Esophagus muscularis mucosa (tissue), 4 donors: Measurements from ENCODE around the gene DOCK4. TPM values are rescaled to one million over a fixed set of nuclear protein-coding genes. Genes with fewer than 3 reads are reported as not detected.

Experiments
- DNase-seq: peaks from one replicate; pipeline ENCODE4 v3.0.0-alpha.2; 2017; ENCODE audit errors: extremely low spot score
- H3K27ac ChIP-seq, 4 donors: fragments of 200-600 bp; sonication (generic); replicated peaks in 1 of 4; 1 replicate in 3 of 4; 2 replicates in 1 of 4; pipeline ENCODE4 v1.5.1; 2016 to 2019; ENCODE audit warnings: mild to moderate bottlenecking in 1 of 4
- H3K27me3 ChIP-seq, 4 donors: fragments of 200-600 bp; sonication (generic); one replicate each; pipeline versions ENCODE4 v1.5.1 to v1.6.0; 2016 to 2019
- H3K36me3 ChIP-seq, 4 donors: fragments of 200-600 bp; sonication (generic); one replicate each; pipeline ENCODE4 v1.5.1; 2016 to 2019
- H3K4me1 ChIP-seq, 4 donors: fragments of 200-600 bp; sonication (generic); one replicate each; pipeline ENCODE4 v1.5.1; 2016 to 2019
- H3K4me3 ChIP-seq, 4 donors: fragments of 200-600 bp; sonication (generic); 1 replicate in 2 of 4; 2 replicates in 2 of 4; pipeline ENCODE4 v1.5.1; 2016 to 2019; ENCODE audit warnings: mild to moderate bottlenecking in 4 of 4, moderate library complexity in 1 of 4
- H3K9me3 ChIP-seq, 4 donors: fragments of 200-600 bp; sonication (generic); 1 replicate in 3 of 4; 2 replicates in 1 of 4; pipeline ENCODE4 v1.5.1; 2016 to 2019
- EP300 ChIP-seq: sonication (generic); formaldehyde crosslinking; IDR thresholded peaks from one replicate; pipeline ENCODE4 v1.6.1; 2017; ENCODE audit warnings: antibody characterized with exemption
- POLR2A ChIP-seq: fragments of 450-650 bp; IDR thresholded peaks from one replicate; pipeline ENCODE4 v1.6.1; 2017; ENCODE audit warnings: antibody characterized with exemption, moderate library complexity, mild to moderate bottlenecking, low read depth
- POLR2AphosphoS5 ChIP-seq, 2 donors: sonication (generic); formaldehyde crosslinking; IDR thresholded peaks; one replicate each; pipeline ENCODE4 v1.6.1; 2017; ENCODE audit warnings: antibody characterized with exemption in 2 of 2
- WGBS: methylation state at CpG from one replicate; pipeline ENCODE4 v1.1.5; 2018; 5-methylcytosine and 5-hydroxymethylcytosine counted together
- intact Hi-C: fragments of 100-400 bp; cut with DNase I; formaldehyde crosslinking; loops from one replicate; pipeline ENCODE4 v1.15.1; 2023
- total RNA-seq, 4 donors: library from RNA; depleted of rRNA; stranded (reverse); fragments of >200 nt; gene quantifications; one replicate each; pipeline versions ENCODE4 v1.1.0 to v1.2.1, GENCODE V29; 2016
- TF ChIP-seq, protein P1 (sequence below), 3 experiments: fragments of 200-600 bp in 2 of 3; fragments of 450-650 bp in 1 of 3; sonication (generic) in 2 of 3; IDR thresholded peaks; one replicate each; pipeline ENCODE4 v1.5.1; 2017 to 2019; ENCODE audit warnings: antibody characterized with exemption in 3 of 3, mild to moderate bottlenecking in 2 of 3, moderate library complexity in 1 of 3

DOCK4 gene
- total RNA-seq, 4 donors from 2014 or later = 14.0 to 25.3 (median 18.8) TPM

DNA sequence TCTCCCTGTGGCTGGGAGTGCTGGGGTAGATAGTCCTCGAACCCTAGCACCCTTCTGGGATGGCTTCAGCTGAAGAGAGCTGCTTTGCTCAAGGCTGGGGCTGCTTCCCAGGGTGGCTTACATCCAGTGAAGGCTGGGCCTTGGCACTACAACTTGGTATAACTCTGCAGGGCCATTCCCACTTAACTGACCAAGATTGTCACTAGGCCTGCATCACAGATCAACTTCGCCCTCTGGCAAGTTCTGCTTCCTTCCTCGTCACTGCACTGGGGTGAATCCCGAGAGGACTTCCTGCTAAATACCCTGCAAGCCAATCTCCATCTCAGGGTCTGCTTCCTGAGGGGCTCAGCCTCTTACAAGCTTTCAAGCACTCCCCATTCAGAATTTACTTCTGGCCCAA is 195.2 kb downstream of the DOCK4 start:
- Histone ChIP-seq H3K4me3 (no peak overlapping the region), H3K27ac (no peak overlapping the region), H3K4me1 (peaks cover 0 to 10% (median 2%) of the 10 kb centered on the region in 4 donors), H3K27me3 (no peaks in the 10 kb centered on the region), H3K36me3 (no peaks in the 10 kb centered on the region), H3K9me3 (no peaks in the 10 kb centered on the region)
- intact Hi-C loops = no loop called here
- no peak for DNase-seq
- TF ChIP-seq POLR2AphosphoS5 (IDR thresholded peaks at IDR 0.05) (no peak), POLR2A (no peak), EP300 (no peak)
- TF ChIP-seq, protein P1, sequence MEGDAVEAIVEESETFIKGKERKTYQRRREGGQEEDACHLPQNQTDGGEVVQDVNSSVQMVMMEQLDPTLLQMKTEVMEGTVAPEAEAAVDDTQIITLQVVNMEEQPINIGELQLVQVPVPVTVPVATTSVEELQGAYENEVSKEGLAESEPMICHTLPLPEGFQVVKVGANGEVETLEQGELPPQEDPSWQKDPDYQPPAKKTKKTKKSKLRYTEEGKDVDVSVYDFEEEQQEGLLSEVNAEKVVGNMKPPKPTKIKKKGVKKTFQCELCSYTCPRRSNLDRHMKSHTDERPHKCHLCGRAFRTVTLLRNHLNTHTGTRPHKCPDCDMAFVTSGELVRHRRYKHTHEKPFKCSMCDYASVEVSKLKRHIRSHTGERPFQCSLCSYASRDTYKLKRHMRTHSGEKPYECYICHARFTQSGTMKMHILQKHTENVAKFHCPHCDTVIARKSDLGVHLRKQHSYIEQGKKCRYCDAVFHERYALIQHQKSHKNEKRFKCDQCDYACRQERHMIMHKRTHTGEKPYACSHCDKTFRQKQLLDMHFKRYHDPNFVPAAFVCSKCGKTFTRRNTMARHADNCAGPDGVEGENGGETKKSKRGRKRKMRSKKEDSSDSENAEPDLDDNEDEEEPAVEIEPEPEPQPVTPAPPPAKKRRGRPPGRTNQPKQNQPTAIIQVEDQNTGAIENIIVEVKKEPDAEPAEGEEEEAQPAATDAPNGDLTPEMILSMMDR (IDR thresholded peaks at IDR 0.05) = no peak
- 68% methylated on average over 4 of the region's 4 CpGs for WGBS

DNA sequence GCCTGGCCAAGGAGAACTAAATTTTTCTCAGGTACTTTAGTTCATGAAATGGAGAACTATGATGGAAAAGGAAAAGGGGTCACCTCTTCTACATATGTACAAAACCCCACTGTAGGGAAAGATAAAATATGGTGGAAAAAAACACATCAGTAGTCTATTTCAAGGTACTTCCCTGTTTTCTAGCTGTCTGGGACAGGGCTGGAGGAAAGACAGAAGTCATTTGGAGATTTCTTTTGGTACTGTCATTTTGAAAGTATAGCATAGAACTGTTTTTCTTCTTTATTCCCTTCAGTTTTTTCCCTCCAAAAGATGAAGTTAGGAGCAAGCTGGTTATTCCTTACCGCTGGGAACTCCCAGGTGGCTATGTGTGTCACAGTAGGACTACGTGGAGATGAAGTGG is 196.1 kb downstream of the DOCK4 start:
- H3K36me3 ChIP-seq = no peaks in the 10 kb centered on the region
- peaks cover 0 to 10% (median 2%) of the 10 kb centered on the region in 4 donors for H3K4me1 ChIP-seq
- WGBS = 95% methylated on average over 2 of the region's 2 CpGs
- H3K27me3 ChIP-seq = no peaks in the 10 kb centered on the region
- H3K4me3 ChIP-seq = no peak overlapping the region
- DNase-seq = no peak
- intact Hi-C loops = no loop called here
- H3K9me3 ChIP-seq = no peaks in the 10 kb centered on the region
- H3K27ac ChIP-seq = no peak overlapping the region
- TF ChIP-seq POLR2AphosphoS5 (IDR thresholded peaks at IDR 0.05) (no peak), EP300 (no peak), POLR2A (no peak)
- TF ChIP-seq, protein P1 (IDR thresholded peaks at IDR 0.05) = no peak

DNA sequence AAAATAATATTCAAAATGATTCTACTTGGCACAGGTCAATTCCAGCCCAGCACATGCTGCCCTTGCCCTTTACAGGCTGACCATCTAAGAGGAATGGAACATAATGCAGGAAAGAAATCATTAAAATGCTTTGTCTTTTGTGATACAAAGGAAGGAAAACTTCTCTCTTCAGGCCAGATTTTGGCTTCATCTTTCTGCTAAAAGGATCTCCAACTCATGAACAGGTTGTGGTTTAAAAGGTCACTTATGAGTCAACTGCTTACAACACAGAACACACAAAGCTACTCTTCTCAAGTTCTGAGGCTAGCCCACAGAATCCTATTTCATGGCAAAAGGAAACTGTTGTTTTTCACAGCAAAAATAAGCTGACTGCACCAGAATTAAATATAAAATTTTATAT is 197.1 kb downstream of the DOCK4 start:
- Histone ChIP-seq H3K4me1 (peaks cover 0 to 10% (median 2%) of the 10 kb centered on the region in 4 donors), H3K36me3 (no peaks in the 10 kb centered on the region), H3K27me3 (no peaks in the 10 kb centered on the region), H3K27ac (no peak overlapping the region), H3K9me3 (no peaks in the 10 kb centered on the region), H3K4me3 (no peak overlapping the region)
- no peak for DNase-seq
- no peak for TF ChIP-seq EP300
- TF ChIP-seq, protein P1 (IDR thresholded peaks at IDR 0.05) = no peak
- TF ChIP-seq POLR2AphosphoS5 (IDR thresholded peaks at IDR 0.05) = no peak
- TF ChIP-seq POLR2A = no peak
- intact Hi-C loops = no loop called here

DNA sequence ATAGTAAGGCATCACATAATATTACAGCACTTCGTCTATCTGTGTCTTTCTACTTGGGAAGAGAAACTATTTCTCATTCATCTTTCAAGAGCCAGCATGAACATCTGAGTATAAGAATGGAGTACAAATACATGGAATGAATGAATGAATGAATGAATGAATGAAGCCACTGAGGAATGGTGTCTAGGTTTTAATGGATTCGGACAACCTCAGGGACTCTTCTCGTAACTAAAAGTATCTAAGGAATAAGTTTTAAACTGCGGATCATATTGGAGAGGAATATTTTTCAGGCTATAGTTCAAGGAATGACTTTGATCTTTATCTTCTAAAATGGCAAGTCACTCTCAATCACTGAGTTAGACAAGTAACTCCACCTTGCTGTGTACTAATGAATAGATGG is 199.0 kb downstream of the DOCK4 start:
- WGBS = 94% methylated on average over 4 of the region's 4 CpGs
- Histone ChIP-seq H3K27ac (no peak overlapping the region), H3K27me3 (no peaks in the 10 kb centered on the region), H3K4me1 (peaks cover 0 to 7% (median 2%) of the 10 kb centered on the region in 4 donors), H3K4me3 (no peak overlapping the region), H3K36me3 (no peaks in the 10 kb centered on the region), H3K9me3 (no peaks in the 10 kb centered on the region)
- TF ChIP-seq EP300 (no peak), POLR2AphosphoS5 (IDR thresholded peaks at IDR 0.05) (no peak), POLR2A (no peak)
- TF ChIP-seq, protein P1 (IDR thresholded peaks at IDR 0.05) = no peak
- intact Hi-C loops = no loop called here
- DNase-seq = no peak

DNA sequence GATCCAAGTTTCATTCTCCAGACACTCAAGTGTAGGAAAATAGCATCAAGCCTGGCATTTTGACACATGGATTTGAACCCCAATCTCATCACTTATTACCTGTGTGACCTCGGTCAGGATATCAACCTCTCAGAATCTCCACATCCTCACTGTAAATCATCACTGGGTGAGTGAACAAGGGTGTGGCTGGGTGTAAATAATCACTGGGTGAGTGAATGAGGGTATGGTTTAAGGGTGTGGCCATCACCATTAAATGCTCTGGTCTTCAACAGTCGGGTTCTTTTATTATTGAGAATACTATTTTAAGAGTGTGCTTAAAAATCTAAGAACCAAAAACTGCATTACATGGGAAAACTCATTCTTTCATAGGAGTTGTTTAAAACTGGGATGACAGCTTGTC is 200.1 kb downstream of the DOCK4 start:
- Histone ChIP-seq H3K9me3 (no peaks in the 10 kb centered on the region), H3K36me3 (no peaks in the 10 kb centered on the region), H3K4me3 (no peak overlapping the region), H3K27me3 (no peaks in the 10 kb centered on the region), H3K4me1 (peaks cover 0 to 3% (median 0%) of the 10 kb centered on the region in 4 donors), H3K27ac (no peak overlapping the region)
- DNase-seq = peak; percentile 10
- 93% methylated on average over 2 of the region's 2 CpGs for WGBS
- intact Hi-C loops = no loop called here
- TF ChIP-seq EP300 (no peak), POLR2AphosphoS5 (IDR thresholded peaks at IDR 0.05) (no peak), POLR2A (no peak)
- TF ChIP-seq, protein P1 (IDR thresholded peaks at IDR 0.05) = no peak
